SIG-M5 treated with dmso at 0.1 percent for 504 hours (cell line): ENCODE measurements around the gene NT5DC3.
A peak's percentile ranks its signal among the peaks of the same experiment; 100 is the strongest.

Source experiments
- DNase-seq: peaks from one replicate; lab custom pipeline; 2025; ENCODE audit not compliant: unreplicated experiment; lab: John Stamatoyannopoulos, UW

Gene NT5DC3

GRCh38 chr12:103785243-103786031, 55.6 kb downstream of the NT5DC3 start:
- no peak for DNase-seq

- DNase-seq = no peak
Observed at GRCh38 chr12:103783744-103784664, 57.0 kb downstream of the NT5DC3 start.

- no peak for DNase-seq
Observed at GRCh38 chr12:103782399-103782798, 58.6 kb downstream of the NT5DC3 start.

GRCh38 chr12:103780992-103781391, 60.0 kb downstream of the NT5DC3 start:
- DNase-seq = no peak

- DNase-seq = no peak
Observed at GRCh38 chr12:103780093-103780440, 61.0 kb downstream of the NT5DC3 start.

- peak; percentile 59 for DNase-seq
Observed at GRCh38 chr12:103779410-103780092, 61.5 kb downstream of the NT5DC3 start.

GRCh38 chr12:103778781-103779180, 62.3 kb downstream of the NT5DC3 start:
- DNase-seq = no peak

GRCh38 chr12:103774977-103775560, 66.0 kb downstream of the NT5DC3 start:
- no peak for DNase-seq

- no peak for DNase-seq
Observed at GRCh38 chr12:103773109-103773910, 67.7 kb downstream of the NT5DC3 start.

GRCh38 chr12:103772367-103773108, 68.5 kb downstream of the NT5DC3 start:
- DNase-seq = no peak

GRCh38 chr12:103771466-103771865, 69.6 kb downstream of the NT5DC3 start:
- peak; percentile 13 for DNase-seq

- DNase-seq = peak; percentile 31
Observed at GRCh38 chr12:103769240-103769945, 71.6 kb downstream of the NT5DC3 start.

- no peak for DNase-seq
Observed at GRCh38 chr12:103768467-103769123, 72.4 kb downstream of the NT5DC3 start.

- DNase-seq = no peak
Observed at GRCh38 chr12:103766028-103766427, 75.0 kb downstream of the NT5DC3 start.

- no peak for DNase-seq
Observed at GRCh38 chr12:103765322-103765721, 75.7 kb downstream of the NT5DC3 start.

- no peak for DNase-seq
Observed at GRCh38 chr12:103762473-103762872, 78.6 kb downstream of the NT5DC3 start.

GRCh38 chr12:103758310-103759089, 82.5 kb downstream of the NT5DC3 start:
- no peak for DNase-seq

GRCh38 chr12:103757248-103757647, 83.8 kb downstream of the NT5DC3 start:
- no peak for DNase-seq
